Renal cortical epithelial cell (primary cell): ENCODE results near the gene ZMYND10. TPM values are rescaled to one million over a fixed set of nuclear protein-coding genes. Genes with fewer than 3 reads are reported as not detected.

Experiments
- DNase-seq: peaks from one replicate; pipeline ENCODE4 v3.0.0-alpha.2; 2011; ENCODE audit warnings: low read depth
- total RNA-seq: library from RNA; depleted of rRNA; stranded (reverse); fragments of >200 nt; gene quantifications from 2 replicates; pipeline ENCODE4 v1.2.3, GENCODE V29; 2014

ZMYND10 gene
- total RNA-seq, 1 donor from 2014 or later, result 4.7 TPM

GRCh38 chr3:50347187-50347813 is 1.8 kb upstream of the ZMYND10 start:
- DNase-seq, result peak; percentile 62

GRCh38 chr3:50345008-50345407 is 524 bp downstream of the ZMYND10 start:
- no peak for DNase-seq

GRCh38 chr3:50342813-50343633 is 2.5 kb downstream of the ZMYND10 start:
- no peak for DNase-seq

GRCh38 chr3:50341996-50342650 is 3.4 kb downstream of the ZMYND10 start:
- no peak for DNase-seq

DNA sequence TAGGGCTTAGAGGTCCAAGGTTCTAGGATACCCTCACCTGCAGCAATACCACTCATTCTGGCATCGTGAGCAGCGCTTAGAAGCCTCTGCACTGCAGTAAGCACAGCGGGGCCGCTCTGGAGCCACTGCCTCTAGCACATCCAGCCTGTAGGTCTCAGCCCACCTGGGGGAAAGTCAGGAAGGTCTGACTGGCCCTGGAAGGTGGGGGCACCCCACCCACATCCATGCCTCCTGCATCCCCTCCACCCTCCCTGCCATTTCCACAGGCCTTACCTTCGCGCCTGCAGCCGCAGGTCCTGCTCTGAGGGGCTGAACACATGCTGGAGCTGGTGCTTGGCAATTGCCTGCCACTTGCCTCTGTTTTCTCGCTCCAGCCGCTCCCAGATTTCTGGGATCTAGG is 4.0 kb downstream of the ZMYND10 start:
- no peak for DNase-seq

- DNase-seq, result no peak
Observed at GRCh38 chr3:50340448-50341329, 4.8 kb downstream of the ZMYND10 start, which contains the start of gene RASSF1. RASSF1 (minus strand) TSS chr3:50340836; CDS start chr3:50340805, 31 bp downstream.

DNA sequence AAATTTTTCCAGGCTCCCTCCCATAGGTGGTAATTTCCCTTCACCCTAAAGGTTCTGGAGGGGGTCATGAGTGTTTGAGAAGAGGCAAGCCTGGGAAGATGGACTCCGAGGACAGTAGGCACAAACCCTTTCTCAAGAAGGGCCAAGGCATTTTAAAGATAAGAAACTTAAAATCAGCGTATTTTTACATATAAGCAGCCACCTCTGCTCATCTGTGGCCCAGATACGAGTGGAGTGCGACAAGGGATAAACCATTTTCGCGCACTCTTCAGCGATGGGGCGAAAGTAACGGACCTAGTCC is 5.4 kb downstream of the ZMYND10 start:
- no peak for DNase-seq

DNA sequence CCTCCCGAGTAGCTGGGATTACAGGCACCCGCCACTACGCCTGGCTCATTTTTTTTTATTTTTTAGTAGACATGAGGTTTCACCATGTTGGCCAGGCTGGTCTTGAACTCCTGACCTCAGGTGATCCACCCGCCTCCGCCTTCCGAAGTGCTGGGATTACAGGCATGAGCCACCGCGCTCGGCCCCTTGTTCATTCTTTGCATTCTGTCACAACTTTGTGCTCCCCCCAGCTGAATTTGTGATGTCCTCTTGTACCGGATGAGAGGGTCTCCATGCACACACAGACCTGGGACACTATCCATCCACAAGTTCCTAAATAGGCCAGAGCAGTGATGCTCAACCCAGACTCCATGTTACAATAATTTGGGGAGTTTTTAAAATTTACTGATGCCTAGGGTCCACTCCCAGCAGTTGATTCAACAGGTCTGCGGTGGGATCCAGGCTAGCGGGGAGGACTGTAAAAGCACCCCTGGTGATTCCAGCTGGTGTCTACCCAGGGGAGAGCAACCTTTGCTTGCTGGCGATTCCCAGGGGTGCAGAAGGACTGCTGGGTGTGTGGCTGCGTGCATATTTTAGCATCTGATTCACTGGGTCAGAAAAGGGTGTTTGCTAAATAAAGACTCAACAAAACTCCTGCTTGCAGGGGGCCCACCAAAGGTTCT is 5.9 kb downstream of the ZMYND10 start:
- no peak for DNase-seq

DNA sequence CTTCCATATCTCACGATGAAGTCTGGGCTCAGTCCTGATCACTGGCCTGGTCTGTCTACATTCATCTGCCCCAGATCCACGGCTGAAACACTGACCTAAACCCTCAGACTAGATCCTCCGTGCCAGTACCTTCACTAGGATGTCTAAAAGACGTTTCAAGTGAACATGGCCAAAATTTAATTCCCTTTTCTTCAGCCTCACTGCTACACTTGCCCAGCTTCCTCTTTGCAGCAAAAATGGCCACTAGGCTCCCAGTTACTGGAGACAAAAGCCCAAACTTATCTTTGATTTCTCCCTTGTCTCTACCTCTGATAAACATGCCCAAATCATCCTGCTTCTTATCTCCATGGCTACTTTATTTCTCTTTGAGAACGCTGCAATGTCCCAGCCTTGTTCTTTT is 6.6 kb downstream of the ZMYND10 start:
- DNase-seq, result no peak

DNA sequence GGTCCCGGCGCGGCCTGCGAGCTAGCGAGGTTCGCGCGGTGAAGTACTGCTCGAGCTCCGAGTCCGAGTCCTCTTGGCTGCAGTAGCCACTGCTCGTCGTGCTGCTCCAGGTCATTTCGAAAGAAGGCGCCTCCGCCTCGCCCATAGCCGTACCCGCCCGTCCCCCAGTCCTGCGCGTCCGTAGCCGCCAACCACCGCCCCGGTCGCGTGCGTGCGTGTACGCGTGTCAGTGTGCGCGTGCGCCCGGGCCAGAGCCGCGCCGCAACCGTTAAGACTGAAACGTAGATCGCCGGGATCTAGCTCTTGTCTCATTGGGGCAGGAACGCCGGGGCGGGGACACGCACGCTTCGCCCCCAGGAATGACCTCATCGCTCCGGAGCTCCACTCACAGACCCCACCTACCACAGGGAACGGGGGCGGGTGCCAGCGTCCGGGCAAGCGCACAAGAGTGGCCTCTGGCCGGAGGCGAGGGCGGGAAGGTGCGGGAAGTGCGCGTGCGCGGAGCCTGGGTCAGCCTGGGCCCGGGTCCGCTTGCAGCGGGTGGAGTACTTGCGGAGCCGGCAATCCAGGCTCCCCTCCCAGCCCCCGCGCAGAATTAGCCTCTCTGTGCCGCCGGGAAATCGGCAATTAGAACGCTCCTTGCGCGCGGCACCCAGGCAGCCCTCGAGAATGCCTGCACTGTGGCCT is 8.2 kb downstream of the ZMYND10 start:
- DNase-seq, result peak; percentile 96

- DNase-seq, result no peak
Observed at GRCh38 chr3:50336452-50337174, 8.9 kb downstream of the ZMYND10 start.

DNA sequence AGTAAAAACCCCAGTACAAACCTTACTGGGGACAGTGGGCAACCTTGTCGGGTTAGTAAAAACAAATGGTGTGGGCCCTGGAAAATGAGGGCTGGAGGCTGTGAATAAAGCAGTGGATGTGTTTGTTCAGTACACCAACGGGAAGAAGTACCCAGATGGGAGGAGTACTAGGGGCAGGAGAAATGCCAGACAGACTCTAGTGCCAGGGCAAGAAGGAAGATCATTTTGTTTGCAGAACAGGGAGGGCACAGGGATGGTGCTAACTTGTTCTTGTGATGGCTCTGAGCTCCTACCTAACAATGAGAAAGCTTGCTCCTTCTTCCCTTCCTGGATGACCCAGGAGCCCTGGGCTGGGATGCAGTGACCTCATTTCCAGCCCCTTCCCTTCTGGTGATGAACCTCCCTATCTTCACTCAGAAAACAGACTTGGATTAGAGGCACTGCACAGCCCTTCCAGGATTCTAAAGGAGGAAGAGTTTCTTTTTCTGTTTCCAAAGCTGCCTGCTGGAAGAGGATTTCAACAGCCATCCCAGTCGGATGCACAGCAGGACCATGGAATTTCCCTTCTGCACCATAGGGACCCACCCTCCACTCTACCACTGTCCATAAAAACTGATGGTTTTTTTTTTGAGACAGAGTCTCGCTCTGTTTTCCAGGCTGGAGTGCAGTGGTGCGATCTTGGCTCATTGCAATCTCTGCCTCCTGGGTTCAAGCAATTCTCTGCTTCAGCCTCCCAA is 11.0 kb downstream of the ZMYND10 start:
- DNase-seq, result no peak

DNA sequence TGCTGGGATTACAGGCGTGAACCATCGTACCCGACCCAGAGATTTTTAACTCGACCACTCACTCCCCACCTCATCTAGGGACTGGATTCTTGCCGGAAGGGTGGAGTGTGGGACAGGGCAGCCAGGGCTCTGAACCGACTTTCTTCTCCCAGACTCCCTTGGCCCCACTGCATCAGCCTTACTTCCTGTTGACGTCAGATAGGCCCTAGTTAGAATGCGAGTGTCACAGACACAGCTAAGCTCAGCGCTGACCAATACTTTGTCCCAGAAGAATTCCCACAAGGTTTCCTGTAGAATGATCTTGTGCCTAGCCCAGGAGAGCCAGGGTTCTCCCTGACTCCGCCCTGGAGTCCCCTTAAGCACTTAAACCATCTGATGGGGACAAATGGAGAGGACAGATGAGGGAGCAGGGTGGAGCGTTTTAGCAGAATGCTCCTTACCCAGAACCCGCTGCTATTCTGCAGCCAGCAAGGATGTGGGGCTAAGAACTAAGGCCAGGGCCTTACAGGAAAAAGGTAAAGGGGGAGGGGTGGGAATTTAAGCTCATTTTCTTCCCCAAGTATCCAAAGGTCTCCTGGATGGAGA is 11.7 kb downstream of the ZMYND10 start:
- no peak for DNase-seq

DNA sequence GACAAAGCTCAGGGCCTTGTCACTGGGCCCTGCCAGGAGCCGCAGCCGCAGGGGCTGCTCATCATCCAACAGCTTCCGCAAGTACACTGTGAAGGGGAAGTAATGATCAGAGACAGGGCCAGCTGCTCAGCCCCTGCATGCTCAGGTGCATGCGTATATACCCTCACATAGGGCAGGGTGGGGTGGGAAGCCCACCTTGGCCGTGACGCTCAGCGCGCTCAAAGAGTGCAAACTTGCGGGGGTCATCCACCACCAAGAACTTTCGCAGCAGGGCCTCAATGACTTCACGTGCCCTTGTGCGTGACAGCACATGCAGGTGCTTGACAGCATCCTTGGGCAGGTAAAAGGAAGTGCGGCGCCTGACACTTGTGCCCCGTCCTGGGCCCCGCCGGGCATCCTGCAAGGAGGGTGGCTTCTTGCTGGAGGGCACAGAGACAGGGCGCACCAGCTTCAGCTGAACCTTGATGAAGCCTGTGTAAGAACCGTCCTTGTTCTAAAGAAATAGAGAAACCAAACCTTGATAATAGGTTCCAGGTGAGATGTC is 14.1 kb downstream of the ZMYND10 start:
- DNase-seq, result no peak

GRCh38 chr3:50330330-50330729 is 15.2 kb downstream of the ZMYND10 start:
- no peak for DNase-seq

GRCh38 chr3:50327943-50328691 is 17.4 kb downstream of the ZMYND10 start, which contains the start of gene TUSC2:
TUSC2 (minus strand) TSS chr3:50328223; CDS start chr3:50328099, 124 bp downstream.
- peak; percentile 94 for DNase-seq

GRCh38 chr3:50327129-50327528 is 18.4 kb downstream of the ZMYND10 start:
- no peak for DNase-seq

DNA sequence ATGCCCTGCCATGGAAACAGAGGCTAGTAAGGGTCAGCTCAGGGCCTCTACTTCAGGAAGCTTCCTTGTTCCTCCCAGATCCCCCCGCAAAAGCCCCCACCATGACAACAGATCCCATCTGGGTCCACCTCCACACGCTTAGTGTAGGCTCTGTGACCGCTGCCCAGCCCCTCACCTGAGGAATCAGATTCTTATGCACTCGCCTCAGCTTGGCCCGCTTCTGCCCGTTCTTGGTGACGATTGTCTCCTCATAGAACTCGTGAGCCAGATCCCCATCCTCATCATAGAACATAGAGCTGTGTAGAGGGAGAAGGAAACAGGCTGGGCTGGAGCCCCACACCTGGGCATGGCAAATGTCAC is 19.4 kb downstream of the ZMYND10 start:
- no peak for DNase-seq
